Karpas-422 (cell line): ENCODE measurements around the gene BCS1L. TPM values are rescaled to one million over a fixed set of nuclear protein-coding genes. Genes with fewer than 3 reads are reported as not detected.

Experiments
- DNase-seq: peaks from one replicate; pipeline ENCODE4 v3.0.0-alpha.2; 2015
- H2AFZ ChIP-seq: fragments of 200-600 bp; sonication (generic); 2 replicates; pipeline ENCODE4 v1.6.1; 2014; ENCODE audit warnings: antibody characterized with exemption, low read length, mixed read lengths
- H3K27ac ChIP-seq: fragments of 200-600 bp; sonication (generic); 2 replicates; pipeline ENCODE4 v1.5.1; 2014; ENCODE audit warnings: mild to moderate bottlenecking, low read length, moderate library complexity
- H3K27me3 ChIP-seq: fragments of 200-600 bp; sonication (generic); 2 replicates; pipeline ENCODE4 v1.6.1; 2014; ENCODE audit warnings: low read length, mixed read lengths
- H3K36me3 ChIP-seq: fragments of 200-600 bp; sonication (generic); 2 replicates; pipeline ENCODE4 v1.6.1; 2014; ENCODE audit warnings: low read length, mixed read lengths; ENCODE audit not compliant: insufficient read depth
- H3K4me1 ChIP-seq: fragments of 200-600 bp; sonication (generic); 2 replicates; pipeline ENCODE4 v1.6.1; 2014; ENCODE audit warnings: mild to moderate bottlenecking, low read length, mixed read lengths
- H3K4me2 ChIP-seq: fragments of 200-600 bp; sonication (generic); 2 replicates; pipeline ENCODE4 v1.6.1; 2014; ENCODE audit warnings: low read length, low read depth, mild to moderate bottlenecking; ENCODE audit not compliant: poor library complexity, severe bottlenecking
- H3K4me3 ChIP-seq: fragments of 200-600 bp; sonication (generic); 2 replicates; pipeline ENCODE4 v1.5.1; 2014; ENCODE audit warnings: mild to moderate bottlenecking, antibody characterized with exemption, low read length, mixed read lengths
- H3K79me2 ChIP-seq: fragments of 200-600 bp; sonication (generic); 2 replicates; pipeline ENCODE4 v1.6.1; 2014; ENCODE audit warnings: mild to moderate bottlenecking, low read length, mixed read lengths
- H3K9ac ChIP-seq: fragments of 200-600 bp; sonication (generic); 2 replicates; pipeline ENCODE4 v1.6.0; 2014; ENCODE audit warnings: low read length
- H3K9me2 ChIP-seq: fragments of 200-600 bp; sonication (generic), shearing (Covaris generic); replicated peaks from 2 replicates; pipeline ENCODE4 v1.6.0; 2014; ENCODE audit warnings: mild to moderate bottlenecking, low read length, moderate library complexity; ENCODE audit not compliant: insufficient read depth
- H3K9me3 ChIP-seq: fragments of 300-700, 200-600 bp; sonication (generic); 2 replicates; pipeline ENCODE4 v1.6.1; 2014; ENCODE audit warnings: low read length, mixed read lengths
- H4K20me1 ChIP-seq: fragments of 200-600 bp; sonication (generic); 2 replicates; pipeline ENCODE4 v1.6.1; 2014; ENCODE audit warnings: mild to moderate bottlenecking, antibody characterized with exemption, low read length, low read depth; ENCODE audit not compliant: insufficient read depth
- total RNA-seq: library from RNA; depleted of rRNA; stranded (reverse); fragments of >200 nt; shearing (Covaris generic); gene quantifications from 2 replicates; pipeline ENCODE4 v1.2.3, GENCODE V29; 2014; ENCODE audit warnings: low replicate concordance

The BCS1L gene
- total RNA-seq, 1 experiment from 2014 or later: 23.5 TPM

- Histone ChIP-seq H2AFZ (no peak overlapping the region), H3K4me3 (no peak overlapping the region), H3K36me3 (peaks cover 36% of the 10 kb centered on the region), H3K27ac (no peak overlapping the region), H3K27me3 (no peaks in the 10 kb centered on the region), H3K9me3 (no peaks in the 10 kb centered on the region), H3K4me1 (no peaks in the 10 kb centered on the region), H3K4me2 (no peak overlapping the region), H3K9ac (no peak overlapping the region), H3K79me2 (peaks cover 11% of the 10 kb centered on the region), H4K20me1 (peaks cover 7% of the 10 kb centered on the region; the same call in 1 of the 2 replicates), H3K9me2 (no peaks in the 10 kb centered on the region)
- peak; percentile 88 for DNase-seq
Measured at GRCh38 chr2:218648088-218648786, 11.2 kb upstream of the BCS1L start.

- no peak overlapping the region for H3K27ac ChIP-seq
- no peak for DNase-seq
Measured at GRCh38 chr2:218648787-218649100, 10.7 kb upstream of the BCS1L start.

GRCh38 chr2:218655751-218656150, 3.7 kb upstream of the BCS1L start:
- Histone ChIP-seq H3K79me2 (peaks cover 41% of the 10 kb centered on the region), H3K9ac (no peak overlapping the region), H3K9me3 (no peaks in the 10 kb centered on the region), H3K27me3 (no peaks in the 10 kb centered on the region), H3K9me2 (no peaks in the 10 kb centered on the region), H3K4me1 (peaks cover 18% of the 10 kb centered on the region), H3K4me2 (no peak overlapping the region), H3K36me3 (peaks cover 36% of the 10 kb centered on the region; the same call in 1 of the 2 replicates), H3K27ac (no peak overlapping the region), H2AFZ (no peak overlapping the region), H3K4me3 (no peak overlapping the region), H4K20me1 (no peaks in the 10 kb centered on the region)
- DNase-seq: no peak

More at GRCh38 chr2:218648787-218649100, 10.7 kb upstream of the BCS1L start:
- Histone ChIP-seq H3K4me2 (no peak overlapping the region), H4K20me1 (peaks cover 7% of the 10 kb centered on the region; the same call in 1 of the 2 replicates), H3K27me3 (no peaks in the 10 kb centered on the region), H3K9me2 (no peaks in the 10 kb centered on the region), H3K9ac (no peak overlapping the region), H3K4me3 (no peak overlapping the region), H3K4me1 (no peaks in the 10 kb centered on the region), H2AFZ (no peak overlapping the region), H3K36me3 (peaks cover 36% of the 10 kb centered on the region), H3K79me2 (peaks cover 11% of the 10 kb centered on the region), H3K9me3 (no peaks in the 10 kb centered on the region)

GRCh38 chr2:218658671-218659257, 719 bp upstream of the BCS1L start:
- H3K9me3 ChIP-seq: no peaks in the 10 kb centered on the region
- DNase-seq: peak; percentile 80
- H3K36me3 ChIP-seq: peaks cover 43% of the 10 kb centered on the region; the same call in 1 of the 2 replicates
- H3K79me2 ChIP-seq: peaks cover 44% of the 10 kb centered on the region
- H3K4me2 ChIP-seq: peak overlapping the region; percentile 89
- H3K27ac ChIP-seq: peak overlapping the region; percentile 55; the same call in 1 of the 2 replicates
- H3K9me2 ChIP-seq: no peaks in the 10 kb centered on the region
- H3K4me1 ChIP-seq: peaks cover 23% of the 10 kb centered on the region
- H3K4me3 ChIP-seq: peak overlapping the region; percentile 87
- H3K9ac ChIP-seq: peak overlapping the region; percentile 88
- no peaks in the 10 kb centered on the region for H4K20me1 ChIP-seq
- no peaks in the 10 kb centered on the region for H3K27me3 ChIP-seq
- peak overlapping the region; percentile 70; the same call in 1 of the 2 replicates for H2AFZ ChIP-seq

- Histone ChIP-seq H3K9ac (peak overlapping the region; percentile 88), H3K36me3 (peaks cover 40% of the 10 kb centered on the region; the same call in 1 of the 2 replicates), H3K27ac (no peak overlapping the region), H3K4me3 (peak overlapping the region; percentile 87), H3K9me3 (no peaks in the 10 kb centered on the region), H2AFZ (peak overlapping the region; percentile 22), H3K9me2 (no peaks in the 10 kb centered on the region), H3K4me2 (peak overlapping the region; percentile 89), H3K4me1 (peaks cover 23% of the 10 kb centered on the region), H3K79me2 (peaks cover 44% of the 10 kb centered on the region), H3K27me3 (no peaks in the 10 kb centered on the region), H4K20me1 (no peaks in the 10 kb centered on the region)
- no peak for DNase-seq
Measured at GRCh38 chr2:218659988-218660358, 490 bp downstream of the BCS1L start.

- Histone ChIP-seq H3K9me3 (no peaks in the 10 kb centered on the region), H2AFZ (no peak overlapping the region), H3K36me3 (peaks cover 31% of the 10 kb centered on the region; the same call in 1 of the 2 replicates), H3K27me3 (no peaks in the 10 kb centered on the region), H3K27ac (no peak overlapping the region), H3K4me1 (peaks cover 23% of the 10 kb centered on the region), H3K79me2 (peaks cover 32% of the 10 kb centered on the region), H3K9me2 (no peaks in the 10 kb centered on the region), H3K9ac (no peak overlapping the region), H4K20me1 (no peaks in the 10 kb centered on the region), H3K4me2 (no peak overlapping the region), H3K4me3 (no peak overlapping the region)
- no peak for DNase-seq
Measured at GRCh38 chr2:218662377-218662776, 2.9 kb downstream of the BCS1L start.

GRCh38 chr2:218662827-218663226, 3.3 kb downstream of the BCS1L start:
- H3K9me3 ChIP-seq: no peaks in the 10 kb centered on the region
- H2AFZ ChIP-seq: no peak overlapping the region
- H3K9ac ChIP-seq: no peak overlapping the region
- no peak for DNase-seq
- peaks cover 28% of the 10 kb centered on the region; the same call in 1 of the 2 replicates for H3K36me3 ChIP-seq
- H3K9me2 ChIP-seq: no peaks in the 10 kb centered on the region
- no peak overlapping the region for H3K27ac ChIP-seq
- no peak overlapping the region for H3K4me2 ChIP-seq
- H3K79me2 ChIP-seq: peaks cover 27% of the 10 kb centered on the region
- no peaks in the 10 kb centered on the region for H3K27me3 ChIP-seq
- H3K4me1 ChIP-seq: peaks cover 21% of the 10 kb centered on the region
- H4K20me1 ChIP-seq: no peaks in the 10 kb centered on the region
- H3K4me3 ChIP-seq: no peak overlapping the region

- H3K36me3 ChIP-seq: peaks cover 26% of the 10 kb centered on the region; the same call in 1 of the 2 replicates
- no peak overlapping the region for H3K4me2 ChIP-seq
- H3K9ac ChIP-seq: no peak overlapping the region
- no peaks in the 10 kb centered on the region for H3K9me3 ChIP-seq
- H3K4me3 ChIP-seq: no peak overlapping the region
- no peaks in the 10 kb centered on the region for H3K27me3 ChIP-seq
- no peak overlapping the region for H3K27ac ChIP-seq
- no peak overlapping the region for H2AFZ ChIP-seq
- no peaks in the 10 kb centered on the region for H3K9me2 ChIP-seq
- no peaks in the 10 kb centered on the region for H4K20me1 ChIP-seq
- H3K79me2 ChIP-seq: peaks cover 18% of the 10 kb centered on the region
- no peak for DNase-seq
- peaks cover 14% of the 10 kb centered on the region for H3K4me1 ChIP-seq
Measured at GRCh38 chr2:218663901-218664300, 4.4 kb downstream of the BCS1L start.
